Caco-2 (cell line): Measurements from ENCODE around the gene PAK6. TPM values are rescaled to one million over a fixed set of nuclear protein-coding genes. Genes with fewer than 3 reads are reported as not detected.

Source experiments
- Bru-seq: library from RNA; stranded (reverse); fragments of 400-500 nt; gene quantifications from one replicate; lab custom pipeline; 2021; lab: Mats Ljungman, UMichigan
- BruChase-seq, 2 experiments: library from RNA; stranded (reverse); fragments of 400-500 nt; gene quantifications; one replicate each; lab custom pipeline; 2021; lab: Mats Ljungman, UMichigan
- BruUV-seq: library from RNA; stranded (reverse); fragments of 400-500 nt; replicated peaks from 2 replicates; lab custom pipeline; 2021; lab: Mats Ljungman, UMichigan
- CTCF ChIA-PET: fragments of 300-600 bp; sonication (Branson Sonifier 250); formaldehyde crosslinking; loops from one replicate; lab custom pipeline; 2022; ENCODE audit warnings: antibody characterized with exemption; lab: Charles Lee
- POLR2A ChIA-PET: fragments of 300-600 bp; sonication (Branson Sonifier 250); formaldehyde crosslinking; loops from one replicate; lab custom pipeline; 2022; ENCODE audit warnings: antibody characterized with exemption; lab: Charles Lee
- DNase-seq, 2 experiments: peaks; one replicate each; pipeline versions ENCODE4 v3.0.0 to v3.0.0-alpha.2; 2020 to 2022
- H3K27me3 ChIP-seq: replicated peaks from 2 replicates; pipeline ENCODE4 v1.6.0; 2011; ENCODE audit warnings: low read length; ENCODE audit not compliant: control insufficient read depth, insufficient read depth
- H3K36me3 ChIP-seq: 2 replicates; pipeline ENCODE4 v1.5.1; 2011; ENCODE audit warnings: low read length; ENCODE audit not compliant: control insufficient read depth, insufficient read depth
- H3K4me1 ChIP-seq: fragments of 250-450 bp; sonication (Bioruptor Pico); 2 replicates; pipeline ENCODE4 v1.5.1; 2020; ENCODE audit warnings: mild to moderate bottlenecking
- H3K4me3 ChIP-seq: 2 replicates; pipeline ENCODE4 v1.5.1; 2011; ENCODE audit warnings: low read depth, mild to moderate bottlenecking, control low read depth, low read length
- H3K9me3 ChIP-seq: fragments of 250-450 bp; sonication (Bioruptor Pico); 2 replicates; pipeline ENCODE4 v1.5.1; 2020; ENCODE audit warnings: mild to moderate bottlenecking, moderate library complexity
- H3K27ac Mint-ChIP-seq: one replicate; pipeline ENCODE4 v1.8.0; 2022; ENCODE audit warnings: mixed read lengths; ENCODE audit not compliant: unreplicated experiment
- H3K27me3 Mint-ChIP-seq: one replicate; pipeline ENCODE4 v1.8.0; 2022; ENCODE audit warnings: mixed read lengths; ENCODE audit not compliant: insufficient read depth, unreplicated experiment
- H3K36me3 Mint-ChIP-seq: one replicate; pipeline ENCODE4 v1.8.0; 2022; ENCODE audit warnings: mild to moderate bottlenecking, mixed read lengths; ENCODE audit not compliant: insufficient read depth, unreplicated experiment
- H3K4me1 Mint-ChIP-seq: one replicate; pipeline ENCODE4 v1.8.0; 2022; ENCODE audit warnings: low read depth, mixed read lengths; ENCODE audit not compliant: unreplicated experiment
- H3K4me3 Mint-ChIP-seq: one replicate; pipeline ENCODE4 v1.8.0; 2022; ENCODE audit warnings: mild to moderate bottlenecking, moderate library complexity, mixed read lengths; ENCODE audit not compliant: unreplicated experiment
- H3K9me3 Mint-ChIP-seq: one replicate; pipeline ENCODE4 v1.8.0; 2022; ENCODE audit warnings: mixed read lengths; ENCODE audit not compliant: unreplicated experiment
- CTCF ChIP-seq, 2 experiments: fragments of 200-600 bp in 1 of 2; IDR thresholded peaks; 1 replicate in 1 of 2; 2 replicates in 1 of 2; pipeline versions ENCODE4 v1.5.1 to v1.8.0; 2011 to 2022; ENCODE audit warnings: antibody characterized with exemption in 1 of 2, control low read depth in 1 of 2, inconsistent platforms in 1 of 2, low read depth in 1 of 2, low read length in 1 of 2, mild to moderate bottlenecking in 1 of 2, moderate library complexity in 1 of 2; ENCODE audit not compliant: insufficient read depth in 1 of 2, severe bottlenecking in 1 of 2, unreplicated experiment in 1 of 2
- intact Hi-C: fragments of 100-400 bp; cut with micrococcal nuclease; formaldehyde crosslinking; loops from one replicate; pipeline ENCODE4 v1.10.0; 2022; ENCODE audit not compliant: unreplicated experiment
- long read RNA-seq: library from polyadenylated mRNA; stranded (forward); transcript quantifications from one replicate; pipeline ENCODE4 v2.0.0, GENCODE V29; 2022
- total RNA-seq: library from RNA; stranded (reverse); gene quantifications from 2 replicates; pipeline ENCODE4 v1.2.3, GENCODE V29; 2022

PAK6 gene
- total RNA-seq (19.9 and 20.7 TPM in 2 replicates), Bru-seq, nascent RNA (percentile 47 among the genes with signal in this experiment), BruChase-seq, experiment 1, labeled RNA remaining after a 2-hour chase (percentile 75 among the genes with signal in this experiment), BruChase-seq, experiment 2, labeled RNA remaining after a 6-hour chase (percentile 74 among the genes with signal in this experiment)
- long read RNA-seq, partial matches to known transcripts: 6 of 20 reads
- long read RNA-seq, other reads (novel, unspliced or antisense): 12 of 20 reads

GRCh38 chr15:40238532-40239403, at the start of gene PAK6:
Gene PAK6 (plus strand): TSS chr15:40239063. CDS start chr15:40264786, 25,723 bp downstream.
- Mint-ChIP-seq H3K27ac (peak within 1 kb of the TSS; percentile 51), H3K4me1 (no peaks in the 10 kb centered on the region), H3K9me3 (no peaks in the 10 kb centered on the region), H3K36me3 (peaks cover 4% of the 10 kb centered on the region), H3K4me3 (peak within 1 kb of the TSS; percentile 58), H3K27me3 (no peaks in the 10 kb centered on the region)
- H3K9me3 ChIP-seq: no peaks in the 10 kb centered on the region
- no TSS peak for BruUV-seq
- no peak for TF ChIP-seq CTCF (IDR thresholded peaks at IDR 0.05; ENCODE audit: insufficient read depth in 1 of 2, low read depth in 1 of 2, low read length in 1 of 2, severe bottlenecking in 1 of 2, unreplicated experiment in 1 of 2)
- peak within 1 kb of the TSS; percentile 33 for H3K4me3 ChIP-seq
- no peaks in the 10 kb centered on the region for H3K36me3 ChIP-seq
- POLR2A ChIA-PET: interaction anchor here (0.6 kb wide), 1 partner anchor 132 kb away, joined by 4 read pairs; no protein-coding TSS in a partner anchor
- CTCF ChIA-PET: interaction anchor here (0.8 to 1.8 kb wide), 4 partner anchors 19 to 200 kb away, joined by 4 to 16 read pairs (median 6); no protein-coding TSS in a partner anchor
- intact Hi-C loops: loop anchor here (2.0 kb wide), 1 partner anchor 14 kb away; no protein-coding TSS in a partner anchor
- DNase-seq: peak; percentile 77 to 80
- H3K4me1 ChIP-seq: peaks cover 7% of the 10 kb centered on the region
- H3K27me3 ChIP-seq: no peaks in the 10 kb centered on the region

- H3K27me3 ChIP-seq: no peaks in the 10 kb centered on the region
- H3K4me1 ChIP-seq: no peaks in the 10 kb centered on the region
- Mint-ChIP-seq H3K9me3 (no peaks in the 10 kb centered on the region), H3K27me3 (no peaks in the 10 kb centered on the region), H3K27ac (no peak overlapping the region), H3K36me3 (peaks cover 71% of the 10 kb centered on the region), H3K4me1 (no peaks in the 10 kb centered on the region), H3K4me3 (no peak overlapping the region)
- CTCF ChIA-PET: no interaction called here
- BruUV-seq: no TSS peak
- no peaks in the 10 kb centered on the region for H3K9me3 ChIP-seq
- H3K4me3 ChIP-seq: no peak overlapping the region
- H3K36me3 ChIP-seq: no peaks in the 10 kb centered on the region
- POLR2A ChIA-PET: no interaction called here
- TF ChIP-seq CTCF (IDR thresholded peaks at IDR 0.05; ENCODE audit: insufficient read depth in 1 of 2, low read depth in 1 of 2, low read length in 1 of 2, severe bottlenecking in 1 of 2, unreplicated experiment in 1 of 2): no peak
- intact Hi-C loops: no loop called here
- no peak for DNase-seq
Observed at GRCh38 chr15:40190591-40190990, 48.3 kb upstream of the PAK6 start.

- Mint-ChIP-seq H3K9me3 (no peaks in the 10 kb centered on the region), H3K4me3 (no peak overlapping the region), H3K36me3 (peaks cover 82% of the 10 kb centered on the region)
Observed at GRCh38 chr15:40192942-40193341, 45.9 kb upstream of the PAK6 start.

More at GRCh38 chr15:40192942-40193341, 45.9 kb upstream of the PAK6 start:
- TF ChIP-seq CTCF (IDR thresholded peaks at IDR 0.05; ENCODE audit: insufficient read depth in 1 of 2, low read depth in 1 of 2, low read length in 1 of 2, severe bottlenecking in 1 of 2, unreplicated experiment in 1 of 2): no peak
- H3K27ac Mint-ChIP-seq: no peak overlapping the region
- Histone ChIP-seq H3K4me1 (no peaks in the 10 kb centered on the region), H3K27me3 (no peaks in the 10 kb centered on the region), H3K4me3 (no peak overlapping the region), H3K36me3 (no peaks in the 10 kb centered on the region), H3K9me3 (no peaks in the 10 kb centered on the region)
- ChIA-PET CTCF (no interaction called here), POLR2A (no interaction called here)
- intact Hi-C loops: no loop called here
- no peak for DNase-seq
- no TSS peak for BruUV-seq
- H3K4me1 Mint-ChIP-seq: no peaks in the 10 kb centered on the region
- H3K27me3 Mint-ChIP-seq: no peaks in the 10 kb centered on the region
